Psoas muscle (tissue), 8 donors: ENCODE data around the gene FOLH1. TPM values are rescaled to one million over a fixed set of nuclear protein-coding genes. Genes with fewer than 3 reads are reported as not detected.
"Not testable (repeated sequence)": the region's sequence is repeated elsewhere in the genome, so short reads cannot be mapped to it uniquely, and the experiment has no call there.

Experiments
- ATAC-seq, 4 donors: fragments of 200-7000 bp; cut with Tn5 transposase; one replicate each; pipeline ENCODE4 v1.9.1; 2020; ENCODE audit warnings: moderate library complexity in 3 of 4, mild to moderate bottlenecking in 2 of 4
- DNase-seq, 2 donors: peaks; one replicate each; pipeline ENCODE4 v3.0.0-alpha.2; 2020
- H3K27ac ChIP-seq: fragments of 200-600 bp; one replicate; pipeline ENCODE4 v1.8.0; 2022
- H3K27me3 ChIP-seq, 3 donors: fragments of 200-600 bp in 1 of 3; one replicate each; pipeline versions ENCODE4 v1.6.1 to v1.8.0; 2013 to 2022; ENCODE audit warnings: low read length in 2 of 3, mild to moderate bottlenecking in 2 of 3, moderate library complexity in 1 of 3; ENCODE audit not compliant: insufficient read depth in 3 of 3
- H3K36me3 ChIP-seq, 2 donors: fragments of 200-600 bp in 1 of 2; one replicate each; pipeline versions ENCODE4 v1.6.1 to v1.8.0; 2013 to 2022; ENCODE audit warnings: low read depth in 1 of 2, mild to moderate bottlenecking in 1 of 2, moderate library complexity in 1 of 2; ENCODE audit not compliant: insufficient read depth in 1 of 2
- H3K4me1 ChIP-seq: fragments of 200-600 bp; one replicate; pipeline ENCODE4 v1.8.0; 2022
- H3K4me3 ChIP-seq: fragments of 200-600 bp; one replicate; pipeline ENCODE4 v1.8.0; 2022; ENCODE audit warnings: mild to moderate bottlenecking
- H3K9me3 ChIP-seq: fragments of 200-600 bp; one replicate; pipeline ENCODE4 v1.8.0; 2022
- CTCF ChIP-seq: fragments of 200-600 bp; IDR thresholded peaks from one replicate; pipeline ENCODE4 v1.8.0; 2022; ENCODE audit warnings: antibody characterized with exemption
- WGBS, 3 donors: extraction: QIAGEN DNeasy Blood & Tissue Kit; methylation state at CpG; one replicate each; pipeline versions ENCODE4 v1.1.6 to v1.1.7; 2013; 5-methylcytosine and 5-hydroxymethylcytosine counted together
- intact Hi-C, 2 donors: fragments of 100-400 bp; cut with DNase I; formaldehyde crosslinking; loops; one replicate each; pipeline versions ENCODE4 v1.11.0 to v1.14.2; 2022
- polyA plus RNA-seq, 3 donors: library from polyadenylated mRNA; stranded (reverse); fragments of 200-250 nt; gene quantifications; one replicate each; pipeline ENCODE4 v1.2.3, GENCODE V29; 2013
- total RNA-seq, 4 donors: library from RNA; stranded (reverse); fragmentation: NEBNext Ultra II Directional in 2 of 4; extraction: Animal tissue kit (Norgen Biotek cat#: 25700) in 2 of 4; gene quantifications; one replicate each; pipeline versions ENCODE4 v1.2.1 to v1.2.4, GENCODE V29; 2021 to 2023
- donor health status: healthy with polysubstance abuse.
- donor health status: DM: no; HTN: no; CAD: no; lungs with moderate emphysema.
- donor health status: Bipolar disorder and iron deficiency.
- donor health status: healthy.
- donor health status: DM: yes; HTN: yes; CAD: no.
- donor health status: DM: no; HTN: no; CAD: no.
- donor health status: DM: no; HTN: no; CAD: no.
- donor health status: DM: yes; HTN: yes; CAD: no.

The FOLH1 gene
- total and polyA plus RNA-seq, 7 donors, result 0.17 to 0.67 (median 0.34) TPM; not detected in 3

- H3K27ac ChIP-seq, H3K27me3 ChIP-seq, H3K4me1 ChIP-seq, H3K36me3 ChIP-seq, ATAC-seq, H3K9me3 ChIP-seq, H3K4me3 ChIP-seq, intact Hi-C loops, DNase-seq: not testable (repeated sequence)
- WGBS, 3 donors, result 76 to 80% (median 77%) methylated on average over 3 of the region's 3 CpGs
Observed at GRCh38 chr11:49169579-49169978, 38.8 kb downstream of the FOLH1 start.

GRCh38 chr11:49168992-49169391, 39.4 kb downstream of the FOLH1 start:
- 74 to 80% (median 77%) methylated on average over 4 of the region's 4 CpGs for WGBS, 3 donors
- DNase-seq, intact Hi-C loops, ATAC-seq, H3K4me3 ChIP-seq, H3K27ac ChIP-seq, H3K9me3 ChIP-seq, H3K4me1 ChIP-seq, H3K27me3 ChIP-seq, H3K36me3 ChIP-seq: not testable (repeated sequence)

GRCh38 chr11:49151211-49151610, 57.2 kb downstream of the FOLH1 start:
- Histone ChIP-seq H3K4me1 (no peaks in the 10 kb centered on the region), H3K27me3 (no peaks in the 10 kb centered on the region), H3K4me3 (no peak overlapping the region), H3K27ac (no peak overlapping the region), H3K9me3 (no peaks in the 10 kb centered on the region), H3K36me3 (no peaks in the 10 kb centered on the region)
- 81 to 84% (median 81%) methylated on average over 12 of the region's 12 CpGs for WGBS, 3 donors
- intact Hi-C loops, result no loop called here
- no peak for DNase-seq
- no peak for TF ChIP-seq CTCF
- ATAC-seq, result no peak

GRCh38 chr11:49102356-49102755, 106.0 kb downstream of the FOLH1 start:
- H3K9me3 ChIP-seq, H3K27me3 ChIP-seq, intact Hi-C loops, DNase-seq, H3K4me3 ChIP-seq, H3K36me3 ChIP-seq, H3K4me1 ChIP-seq, H3K27ac ChIP-seq, ATAC-seq: not testable (repeated sequence)
- WGBS, 3 donors, result 90 to 93% (median 92%) methylated on average over 19 to 24 of the region's 24 CpGs

Other genes starting within 250 kb of the FOLH1 start
- gene TRIM51G, start 224.7 kb downstream of the FOLH1 start, total RNA-seq, result not detected
- gene TRIM51G, start 224.7 kb downstream of the FOLH1 start, polyA plus RNA-seq, result not detected
- gene TRIM49B, start 179.8 kb downstream of the FOLH1 start, total RNA-seq, result not detected
- not detected for gene TRIM49B, start 179.8 kb downstream of the FOLH1 start, polyA plus RNA-seq
- not detected for gene TRIM64C, start 149.5 kb downstream of the FOLH1 start, total RNA-seq
- gene TRIM64C, start 149.5 kb downstream of the FOLH1 start, polyA plus RNA-seq, result not detected